ENCODE measurements around the gene MAP6. TPM values are rescaled to one million over a fixed set of nuclear protein-coding genes. Genes with fewer than 3 reads are reported as not detected.

MAP6 gene
- total and polyA plus RNA-seq, 10 of the 15 experiments (the other 5 are each of a cell fraction or from before 2014, with no cell fraction given), result 0.06 to 0.19 (median 0.11) TPM; not detected in 5

- TF ChIP-seq GABPA (IDR thresholded peaks at IDR 0.05; ENCODE audit: low read depth), result no peak
- TF ChIP-seq SREBF1 (IDR thresholded peaks at IDR 0.05; ENCODE audit: low read length), result no peak
- TF ChIP-seq SMC3 (IDR thresholded peaks at IDR 0.05; ENCODE audit: borderline replicate concordance, low read length), result no peak
- 0 out of 2 replicates have a peak, but pooled peaks have one; percentile 4 for TF ChIP-seq BACH1 (IDR thresholded peaks at IDR 0.05; ENCODE audit: borderline replicate concordance)
- no peak for TF ChIP-seq E2F8 (IDR thresholded peaks at IDR 0.05; ENCODE audit: low read depth, partially characterized antibody)
- TF ChIP-seq GATAD2B (conservative IDR thresholded peaks at IDR 0.05; ENCODE audit: low read depth), result no peak
- no peak for TF ChIP-seq ZNF207 (IDR thresholded peaks at IDR 0.05; ENCODE audit: borderline replicate concordance)
- TF ChIP-seq NR2C1 (IDR thresholded peaks at IDR 0.05), result no peak
Measured at GRCh38 chr11:75561426-75562047, 107.3 kb downstream of the MAP6 start (continued).

DNA sequence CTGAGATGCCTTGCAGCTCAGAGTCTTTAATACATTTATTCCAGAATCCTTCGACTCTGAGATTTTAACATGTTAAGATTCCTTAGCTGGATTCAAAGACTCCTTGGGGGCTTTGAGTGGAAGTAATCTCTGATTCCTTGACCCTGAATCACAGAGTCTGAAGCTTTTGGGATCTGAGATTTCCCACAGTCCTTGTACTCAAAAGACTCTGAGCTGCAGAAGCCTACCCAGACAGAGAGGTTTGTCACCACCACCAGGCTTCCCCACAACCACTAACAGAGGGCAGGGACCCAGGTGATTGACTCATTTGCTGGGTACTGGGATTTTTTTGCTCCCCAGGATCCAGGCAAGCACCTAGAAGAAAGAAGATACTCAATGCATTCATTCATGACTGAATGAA lies 108.2 kb downstream of the MAP6 start:
- no peaks in the 10 kb centered on the region for H3K27me3 ChIP-seq (replicated peaks in 1 of 2; ENCODE audit: control insufficient read depth in 2 of 2, insufficient read depth in 2 of 2, low read length in 1 of 2)
- no peak for DNase-seq (ENCODE audit: low read depth, low spot score)
- BruUV-seq (replicated peaks), result no TSS peak
- no peaks in the 10 kb centered on the region for H3K9me3 ChIP-seq (replicated peaks; ENCODE audit: control insufficient read depth, insufficient read depth, low read length)
- no peak overlapping the region for H3K9ac ChIP-seq (ENCODE audit: control insufficient read depth, insufficient read depth, low read length)
- H3K79me2 ChIP-seq (ENCODE audit: control insufficient read depth, insufficient read depth, low read length), result peaks cover 19% of the 10 kb centered on the region
- in situ Hi-C loops (cut with MboI) (no loop called here), intact Hi-C loops (cut with micrococcal nuclease; ENCODE audit: unreplicated experiment) (no loop called here)
- no peak overlapping the region for H3K4me3 ChIP-seq
- no peaks in the 10 kb centered on the region for H4K20me1 ChIP-seq (ENCODE audit: control insufficient read depth, insufficient read depth)
- H3K27ac ChIP-seq (ENCODE audit: control insufficient read depth, insufficient read depth), result no peak overlapping the region
- 43% methylated on average over 1 of the region's 1 CpG for whole genome bisulfite sequencing (ENCODE audit: insufficient coverage, insufficient replicate concordance, low lambda C conversion rate, missing lambda C conversion rate)
- H3K36me3 ChIP-seq (ENCODE audit: control insufficient read depth in 2 of 2, insufficient read depth in 2 of 2, low read length in 1 of 2), result no peaks in the 10 kb centered on the region
- H2AFZ ChIP-seq (ENCODE audit: control insufficient read depth, low read depth, low read length), result no peak overlapping the region
- peaks cover 5% of the 10 kb centered on the region for H3K4me1 ChIP-seq (ENCODE audit: control insufficient read depth, insufficient read depth, low read length)
- ChIA-PET POLR2A (interaction anchor here (0.7 to 1.4 kb wide), 3 partner anchors 15 to 146 kb away, joined by 3 to 4 read pairs (median 3); no protein-coding TSS in a partner anchor), CTCF (interaction anchor here (0.7 to 1.4 kb wide), 8 partner anchors 12 to 1003 kb away, joined by 3 to 6 read pairs (median 4); no protein-coding TSS in a partner anchor), RAD21 (ENCODE audit: unreplicated experiment) (interaction anchor here (0.5 to 1.2 kb wide), 3 partner anchors 16 to 337 kb away, joined by 3 read pairs; no protein-coding TSS in a partner anchor), SMC1A (ENCODE audit: uncharacterized antibody, unreplicated experiment) (interaction anchor here (1.0 kb wide), 2 partner anchors 26 to 121 kb away, joined by 3 to 4 read pairs; no protein-coding TSS in a partner anchor)
- no peak for FAIRE-seq
- no peak overlapping the region for H3K4me2 ChIP-seq (ENCODE audit: control insufficient read depth, insufficient read depth)
- no peak for ATAC-seq
- no peak for TF ChIP-seq DPF2 (IDR thresholded peaks at IDR 0.05)
- TF ChIP-seq PAX5 (IDR thresholded peaks at IDR 0.05; ENCODE audit: borderline replicate concordance, low read depth, low read length), result no peak
- TF ChIP-seq TARDBP (IDR thresholded peaks at IDR 0.05; ENCODE audit: borderline replicate concordance), result no peak
- TF ChIP-seq, protein P1, sequence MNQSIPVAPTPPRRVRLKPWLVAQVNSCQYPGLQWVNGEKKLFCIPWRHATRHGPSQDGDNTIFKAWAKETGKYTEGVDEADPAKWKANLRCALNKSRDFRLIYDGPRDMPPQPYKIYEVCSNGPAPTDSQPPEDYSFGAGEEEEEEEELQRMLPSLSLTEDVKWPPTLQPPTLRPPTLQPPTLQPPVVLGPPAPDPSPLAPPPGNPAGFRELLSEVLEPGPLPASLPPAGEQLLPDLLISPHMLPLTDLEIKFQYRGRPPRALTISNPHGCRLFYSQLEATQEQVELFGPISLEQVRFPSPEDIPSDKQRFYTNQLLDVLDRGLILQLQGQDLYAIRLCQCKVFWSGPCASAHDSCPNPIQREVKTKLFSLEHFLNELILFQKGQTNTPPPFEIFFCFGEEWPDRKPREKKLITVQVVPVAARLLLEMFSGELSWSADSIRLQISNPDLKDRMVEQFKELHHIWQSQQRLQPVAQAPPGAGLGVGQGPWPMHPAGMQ (IDR thresholded peaks at IDR 0.05; ENCODE audit: borderline replicate concordance), result no peak
- TF ChIP-seq, protein P2, sequence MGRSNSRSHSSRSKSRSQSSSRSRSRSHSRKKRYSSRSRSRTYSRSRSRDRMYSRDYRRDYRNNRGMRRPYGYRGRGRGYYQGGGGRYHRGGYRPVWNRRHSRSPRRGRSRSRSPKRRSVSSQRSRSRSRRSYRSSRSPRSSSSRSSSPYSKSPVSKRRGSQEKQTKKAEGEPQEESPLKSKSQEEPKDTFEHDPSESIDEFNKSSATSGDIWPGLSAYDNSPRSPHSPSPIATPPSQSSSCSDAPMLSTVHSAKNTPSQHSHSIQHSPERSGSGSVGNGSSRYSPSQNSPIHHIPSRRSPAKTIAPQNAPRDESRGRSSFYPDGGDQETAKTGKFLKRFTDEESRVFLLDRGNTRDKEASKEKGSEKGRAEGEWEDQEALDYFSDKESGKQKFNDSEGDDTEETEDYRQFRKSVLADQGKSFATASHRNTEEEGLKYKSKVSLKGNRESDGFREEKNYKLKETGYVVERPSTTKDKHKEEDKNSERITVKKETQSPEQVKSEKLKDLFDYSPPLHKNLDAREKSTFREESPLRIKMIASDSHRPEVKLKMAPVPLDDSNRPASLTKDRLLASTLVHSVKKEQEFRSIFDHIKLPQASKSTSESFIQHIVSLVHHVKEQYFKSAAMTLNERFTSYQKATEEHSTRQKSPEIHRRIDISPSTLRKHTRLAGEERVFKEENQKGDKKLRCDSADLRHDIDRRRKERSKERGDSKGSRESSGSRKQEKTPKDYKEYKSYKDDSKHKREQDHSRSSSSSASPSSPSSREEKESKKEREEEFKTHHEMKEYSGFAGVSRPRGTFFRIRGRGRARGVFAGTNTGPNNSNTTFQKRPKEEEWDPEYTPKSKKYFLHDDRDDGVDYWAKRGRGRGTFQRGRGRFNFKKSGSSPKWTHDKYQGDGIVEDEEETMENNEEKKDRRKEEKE (IDR thresholded peaks at IDR 0.05), result no peak
- no peak for TF ChIP-seq NBN (IDR thresholded peaks at IDR 0.05)
- TF ChIP-seq LARP7 (IDR thresholded peaks at IDR 0.05), result no peak

Data from GM12878 (cell line).